ENCODE results near the gene LRRC37A.
"Not testable (repeated sequence)": the region's sequence is repeated elsewhere in the genome, so short reads cannot be mapped to it uniquely, and the experiment has no call there.

Gene LRRC37A

GRCh38 chr17:46286764-46287221 lies 8.1 kb upstream of the LRRC37A start:
- peak; percentile 41; the same call in 1 of the 2 replicates for TF ChIP-seq CTCF (IDR thresholded peaks at IDR 0.05; ENCODE audit: low read depth, low read length)

GRCh38 chr17:46287587-46287986 lies 7.3 kb upstream of the LRRC37A start:
- not testable (repeated sequence) for H3K4me3 ChIP-seq (ENCODE audit: low read depth, low read length)

More at GRCh38 chr17:46286764-46287221, 8.1 kb upstream of the LRRC37A start:
- H3K4me3 ChIP-seq (ENCODE audit: low read depth, low read length) = not testable (repeated sequence)

- not testable (repeated sequence) for H3K4me3 ChIP-seq (ENCODE audit: low read depth, low read length)
These were observed 3.9 kb upstream of the LRRC37A start for GRCh38 chr17:46290906-46291546.

- not testable (repeated sequence) for H3K4me3 ChIP-seq (ENCODE audit: low read depth, low read length)
These were observed 3.3 kb upstream of the LRRC37A start for GRCh38 chr17:46291618-46292017.

GRCh38 chr17:46341220-46341619 lies 46.3 kb downstream of the LRRC37A start:
- H3K4me3 ChIP-seq (ENCODE audit: low read depth, low read length) = not testable (repeated sequence)

- H3K4me3 ChIP-seq (ENCODE audit: low read depth, low read length) = not testable (repeated sequence)
These were observed 47.2 kb downstream of the LRRC37A start for GRCh38 chr17:46342131-46342530.

GRCh38 chr17:46348345-46348744 lies 53.4 kb downstream of the LRRC37A start:
- not testable (repeated sequence) for H3K4me3 ChIP-seq (ENCODE audit: low read depth, low read length)

GRCh38 chr17:46349060-46349459 lies 54.1 kb downstream of the LRRC37A start:
- not testable (repeated sequence) for H3K4me3 ChIP-seq (ENCODE audit: low read depth, low read length)

GRCh38 chr17:46353856-46354255 lies 58.9 kb downstream of the LRRC37A start:
- not testable (repeated sequence) for H3K4me3 ChIP-seq (ENCODE audit: low read depth, low read length)

- not testable (repeated sequence) for H3K4me3 ChIP-seq (ENCODE audit: low read depth, low read length)
These were observed 66.3 kb downstream of the LRRC37A start for GRCh38 chr17:46361145-46361735.

- H3K4me3 ChIP-seq (ENCODE audit: low read depth, low read length) = not testable (repeated sequence)
These were observed 66.8 kb downstream of the LRRC37A start, which contains the start of gene ARL17B for GRCh38 chr17:46361755-46362154. ARL17B (minus strand) TSS chr17:46361766; CDS start chr17:46358397, 3,369 bp downstream.

- H3K4me3 ChIP-seq (ENCODE audit: low read depth, low read length) = not testable (repeated sequence)
These were observed 72.6 kb downstream of the LRRC37A start for GRCh38 chr17:46367520-46367919.

- H3K4me3 ChIP-seq (ENCODE audit: low read depth, low read length) = not testable (repeated sequence)
These were observed 77.6 kb downstream of the LRRC37A start for GRCh38 chr17:46372236-46373229.

GRCh38 chr17:46373418-46373817 lies 78.5 kb downstream of the LRRC37A start:
- H3K4me3 ChIP-seq (ENCODE audit: low read depth, low read length) = not testable (repeated sequence)

- not testable (repeated sequence) for H3K4me3 ChIP-seq (ENCODE audit: low read depth, low read length)
These were observed 88.2 kb downstream of the LRRC37A start for GRCh38 chr17:46383118-46383517.

- not testable (repeated sequence) for H3K4me3 ChIP-seq (ENCODE audit: low read depth, low read length)
These were observed 90.6 kb downstream of the LRRC37A start for GRCh38 chr17:46385491-46385890.

All from WI38 (cell line).